Peyer's patch (tissue), 4 donors: Measurements from ENCODE around the gene CSTB.

Experiments
- POLR2A ChIP-seq, 2 donors: fragments of 450-650 bp; IDR thresholded peaks; one replicate each; pipeline ENCODE4 v1.5.1; 2017; ENCODE audit warnings: antibody characterized with exemption in 2 of 2, mild to moderate bottlenecking in 2 of 2, moderate library complexity in 2 of 2
- TF ChIP-seq, protein P1 (sequence below), 6 experiments: fragments of 450-650 bp in 4 of 6; fragments of 200-600 bp in 2 of 6; sonication (generic) in 1 of 6; IDR thresholded peaks; one replicate each; pipeline ENCODE4 v1.5.1; 2017 to 2019; ENCODE audit warnings: antibody characterized with exemption in 6 of 6, mild to moderate bottlenecking in 3 of 6, moderate library complexity in 1 of 6

DNA sequence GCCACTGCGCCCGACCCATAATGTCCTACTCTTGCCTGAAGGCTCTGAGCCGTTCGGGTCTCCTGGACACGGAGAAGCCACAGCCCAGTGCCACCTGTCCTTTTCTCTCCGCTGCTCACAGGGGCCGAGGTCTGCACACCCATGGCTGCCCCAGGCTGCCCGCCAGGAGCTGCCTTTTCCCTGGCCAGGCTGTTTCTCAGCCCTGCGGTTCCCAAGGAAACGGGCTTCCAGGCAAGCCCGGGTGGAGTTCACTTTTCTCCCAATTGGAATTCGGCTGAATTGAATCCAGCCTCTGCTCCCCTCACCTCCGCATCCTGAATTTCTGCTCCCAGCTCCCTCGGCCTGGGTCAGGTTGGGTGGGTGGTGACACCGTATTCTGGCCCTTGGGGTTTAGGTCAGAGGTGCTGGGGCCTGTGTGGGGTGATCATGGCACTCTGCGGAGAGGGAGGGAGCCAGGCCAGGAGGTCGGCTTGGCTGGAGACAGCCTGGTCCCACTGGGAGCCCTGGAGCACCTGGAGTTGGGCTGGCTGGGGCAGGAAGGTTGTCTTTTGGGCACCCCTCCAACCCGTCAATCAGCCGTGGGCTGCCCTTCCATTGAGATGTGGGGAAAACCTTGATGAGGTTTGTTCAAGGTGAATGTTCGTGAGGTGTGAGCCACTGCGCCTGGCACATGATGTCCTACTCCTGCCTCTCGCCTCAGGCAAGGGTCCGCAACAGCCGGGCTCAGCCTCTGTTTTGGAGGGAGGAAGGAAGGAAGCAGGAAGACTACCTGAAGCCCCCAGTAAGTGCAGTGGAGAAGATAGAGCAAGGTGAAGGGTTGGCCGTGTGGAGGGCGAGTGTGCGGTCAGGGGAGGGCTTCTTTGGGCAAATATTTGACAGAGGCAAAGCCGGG lies 38.4 kb upstream of the CSTB start:
- TF ChIP-seq, protein P1, sequence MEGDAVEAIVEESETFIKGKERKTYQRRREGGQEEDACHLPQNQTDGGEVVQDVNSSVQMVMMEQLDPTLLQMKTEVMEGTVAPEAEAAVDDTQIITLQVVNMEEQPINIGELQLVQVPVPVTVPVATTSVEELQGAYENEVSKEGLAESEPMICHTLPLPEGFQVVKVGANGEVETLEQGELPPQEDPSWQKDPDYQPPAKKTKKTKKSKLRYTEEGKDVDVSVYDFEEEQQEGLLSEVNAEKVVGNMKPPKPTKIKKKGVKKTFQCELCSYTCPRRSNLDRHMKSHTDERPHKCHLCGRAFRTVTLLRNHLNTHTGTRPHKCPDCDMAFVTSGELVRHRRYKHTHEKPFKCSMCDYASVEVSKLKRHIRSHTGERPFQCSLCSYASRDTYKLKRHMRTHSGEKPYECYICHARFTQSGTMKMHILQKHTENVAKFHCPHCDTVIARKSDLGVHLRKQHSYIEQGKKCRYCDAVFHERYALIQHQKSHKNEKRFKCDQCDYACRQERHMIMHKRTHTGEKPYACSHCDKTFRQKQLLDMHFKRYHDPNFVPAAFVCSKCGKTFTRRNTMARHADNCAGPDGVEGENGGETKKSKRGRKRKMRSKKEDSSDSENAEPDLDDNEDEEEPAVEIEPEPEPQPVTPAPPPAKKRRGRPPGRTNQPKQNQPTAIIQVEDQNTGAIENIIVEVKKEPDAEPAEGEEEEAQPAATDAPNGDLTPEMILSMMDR (IDR thresholded peaks at IDR 0.05): no peak
- TF ChIP-seq POLR2A (IDR thresholded peaks at IDR 0.05): no peak
